K562 (cell line): ENCODE measurements around the gene FCHSD1. TPM values are rescaled to one million over a fixed set of nuclear protein-coding genes. Genes with fewer than 3 reads are reported as not detected.
A peak's percentile ranks its signal among the peaks of the same experiment; 100 is the strongest.

Experiments
- CBX1 ChIP-seq: sonication (generic); IDR thresholded peaks from 2 replicates; pipeline ENCODE4 v1.6.1; 2016; ENCODE audit warnings: antibody characterized with exemption, low read depth, mild to moderate bottlenecking
- CREB3L1 ChIP-seq: fragments of 450-650 bp; IDR thresholded peaks from 2 replicates; pipeline ENCODE4 v1.6.1; 2014; ENCODE audit warnings: low read depth, mild to moderate bottlenecking, moderate library complexity, borderline replicate concordance
- DPF2 ChIP-seq: fragments of 450-650 bp; IDR thresholded peaks from 2 replicates; pipeline ENCODE4 v1.6.1; 2016
- E4F1 ChIP-seq: fragments of 250-450 bp; sonication (Bioruptor Pico); IDR thresholded peaks from 2 replicates; pipeline ENCODE4 v1.5.0; 2021; ENCODE audit warnings: mild to moderate bottlenecking, borderline replicate concordance
- ESRRA ChIP-seq: fragments of 450-650 bp; IDR thresholded peaks from 2 replicates; pipeline ENCODE4 v1.6.1; 2014; ENCODE audit warnings: low read depth, mild to moderate bottlenecking, moderate library complexity, borderline replicate concordance
- FOXA3 ChIP-seq, 2 experiments: fragments of 450-650 bp in 1 of 2; sonication (generic) in 1 of 2; formaldehyde crosslinking; IDR thresholded peaks in 1 of 2; conservative IDR thresholded peaks in 1 of 2; 2 replicates each; pipeline versions ENCODE4 v1.4.0 to v1.8.0; 2020 to 2022; ENCODE audit warnings: mild to moderate bottlenecking in 2 of 2, missing genetic modification reagents in 1 of 2
- HDAC2 ChIP-seq: fragments of 450-650 bp; IDR thresholded peaks from 2 replicates; pipeline ENCODE4 v1.6.1; 2016; ENCODE audit warnings: mild to moderate bottlenecking
- HOMEZ ChIP-seq: fragments of 250-450 bp; sonication (Bioruptor Pico); IDR thresholded peaks from 2 replicates; pipeline ENCODE4 v1.4.0; 2020; ENCODE audit warnings: mild to moderate bottlenecking, moderate library complexity
- MEF2D ChIP-seq: conservative IDR thresholded peaks from 2 replicates; pipeline ENCODE4 v1.6.1; 2016; ENCODE audit warnings: low read depth, missing genetic modification characterization, missing compliant biosample characterization
- MIER1 ChIP-seq: fragments of 450-650 bp; IDR thresholded peaks from 2 replicates; pipeline ENCODE4 v1.6.1; 2016; ENCODE audit warnings: antibody characterized with exemption, mild to moderate bottlenecking, low read depth
- MXI1 ChIP-seq: IDR thresholded peaks from 2 replicates; pipeline ENCODE4 v1.6.1; 2011; ENCODE audit warnings: low read depth, mild to moderate bottlenecking, improper control_type of control experiment, low read length
- NRF1 ChIP-seq, 2 experiments: fragments of 450-650 bp; IDR thresholded peaks in 1 of 2; conservative IDR thresholded peaks in 1 of 2; 2 replicates each; pipeline ENCODE4 v1.6.1; 2014; ENCODE audit warnings: mild to moderate bottlenecking in 2 of 2
- SETDB1 ChIP-seq: IDR thresholded peaks from one replicate; pipeline ENCODE4 v1.6.1; 2012; ENCODE audit warnings: low read length, control low read depth, inconsistent platforms
- SMARCA4 ChIP-seq: fragments of 450-650 bp; IDR thresholded peaks from 2 replicates; pipeline ENCODE4 v1.6.1; 2016
- SREBF1 ChIP-seq: fragments of 150-350 bp; IDR thresholded peaks from 2 replicates; pipeline ENCODE4 v1.6.1; 2014; ENCODE audit warnings: antibody characterized with exemption, low read depth, low read length, borderline replicate concordance
- TOE1 ChIP-seq, 2 experiments: fragments of 450-650 bp in 1 of 2; sonication (generic) in 1 of 2; formaldehyde crosslinking in 1 of 2; IDR thresholded peaks; 2 replicates each; pipeline versions ENCODE4 v1.7.1 to v1.8.0; 2016 to 2022; ENCODE audit warnings: borderline replicate concordance in 2 of 2, mild to moderate bottlenecking in 2 of 2, antibody characterized with exemption in 1 of 2, inconsistent platforms in 1 of 2, low read depth in 1 of 2, missing genetic modification reagents in 1 of 2, moderate library complexity in 1 of 2
- ZBTB11 ChIP-seq, 3 experiments: fragments of 200-800 bp in 1 of 3; fragments of 250-450 bp in 1 of 3; fragments of 450-650 bp in 1 of 3; sonication (Bioruptor Pico) in 1 of 3; sonication (Bioruptor generic) in 1 of 3; formaldehyde crosslinking in 1 of 3; IDR thresholded peaks; 2 replicates each; pipeline versions ENCODE4 v1.6.1 to v1.8.0; 2016 to 2022; ENCODE audit warnings: mild to moderate bottlenecking in 2 of 3, missing genetic modification characterization in 2 of 3, missing compliant biosample characterization in 1 of 3, moderate library complexity in 1 of 3
- polyA plus RNA-seq, 8 experiments: library from polyadenylated mRNA; depleted of rRNA in 4 of 8; stranded (reverse) in 5 of 8; unstranded in 3 of 8; fragments of >200 nt; fragmentation: Nextera tagmentation in 2 of 8; fragmentation: Illumina TruSeq in 1 of 8; extraction: Ambion mirVana in 2 of 8; extraction: Trizol in 1 of 8; gene quantifications; 2 replicates each; pipeline versions ENCODE4 v1.2.1 to v1.2.3, GENCODE V29; 2011 to 2014; ENCODE audit warnings: inconsistent platforms in 1 of 8, missing spikeins in 1 of 8
- total RNA-seq, 7 experiments: library from RNA; depleted of rRNA in 6 of 7; stranded (reverse); fragments of >200 nt in 6 of 7; fragmentation: Illumina TruSeq in 2 of 7; extraction: Trizol in 2 of 7; gene quantifications; 2 replicates each; pipeline versions ENCODE4 v1.2.1 to v1.2.3, GENCODE V29; 2011 to 2021; ENCODE audit warnings: low replicate concordance in 1 of 7

FCHSD1 gene
- total and polyA plus RNA-seq, 9 of the 15 experiments (the other 6 are each of a cell fraction or from before 2014, with no cell fraction given), result 0.35 to 37.5 (median 13.6) TPM

GRCh38 chr5:141618804-141619554 lies 32.2 kb downstream of the FCHSD1 start, which contains the start of gene DIAPH1 (continued):
- TF ChIP-seq DPF2 (0 out of 2 replicates have a peak, but pooled peaks have one; percentile 27), SREBF1 (peak; percentile 89; the same call in 1 of the 2 replicates), CREB3L1 (peak; percentile 87; the same call in 1 of the 2 replicates), MEF2D (tag) (no peak), HDAC2 (0 out of 2 replicates have a peak, but pooled peaks have one; percentile 55), SMARCA4 (no peak), MIER1 (no peak), TOE1 (IDR thresholded peaks at IDR 0.05; ENCODE audit: borderline replicate concordance) (peak; percentile 80; the same call in 1 of the 2 replicates), TOE1 (CRISPR knock-in tag; IDR thresholded peaks at IDR 0.05; ENCODE audit: borderline replicate concordance, low read depth) (no peak), ZBTB11 (CRISPR knock-in tag; IDR thresholded peaks at IDR 0.05) (no peak; a peak in 1 of 6 replicates), HOMEZ (CRISPR knock-in tag) (no peak), FOXA3 (CRISPR knock-in tag; conservative IDR thresholded peaks at IDR 0.05 in 1 of 2, IDR thresholded peaks at IDR 0.05 in 1 of 2) (peak in 1 of 2 experiments; percentile 77; a peak in 2 of 4 replicates), MXI1 (peak; percentile 86), NRF1 (conservative IDR thresholded peaks at IDR 0.05 in 1 of 2, IDR thresholded peaks at IDR 0.05 in 1 of 2) (peak; percentile 89 to 90), SETDB1 (peak; percentile 36), CBX1 (peak; percentile 71; the same call in 1 of the 2 replicates), ESRRA (peak; percentile 83), E4F1 (CRISPR knock-in tag) (no peak)
